ENCODE results near the gene DUSP2.

DUSP2 gene

DNA sequence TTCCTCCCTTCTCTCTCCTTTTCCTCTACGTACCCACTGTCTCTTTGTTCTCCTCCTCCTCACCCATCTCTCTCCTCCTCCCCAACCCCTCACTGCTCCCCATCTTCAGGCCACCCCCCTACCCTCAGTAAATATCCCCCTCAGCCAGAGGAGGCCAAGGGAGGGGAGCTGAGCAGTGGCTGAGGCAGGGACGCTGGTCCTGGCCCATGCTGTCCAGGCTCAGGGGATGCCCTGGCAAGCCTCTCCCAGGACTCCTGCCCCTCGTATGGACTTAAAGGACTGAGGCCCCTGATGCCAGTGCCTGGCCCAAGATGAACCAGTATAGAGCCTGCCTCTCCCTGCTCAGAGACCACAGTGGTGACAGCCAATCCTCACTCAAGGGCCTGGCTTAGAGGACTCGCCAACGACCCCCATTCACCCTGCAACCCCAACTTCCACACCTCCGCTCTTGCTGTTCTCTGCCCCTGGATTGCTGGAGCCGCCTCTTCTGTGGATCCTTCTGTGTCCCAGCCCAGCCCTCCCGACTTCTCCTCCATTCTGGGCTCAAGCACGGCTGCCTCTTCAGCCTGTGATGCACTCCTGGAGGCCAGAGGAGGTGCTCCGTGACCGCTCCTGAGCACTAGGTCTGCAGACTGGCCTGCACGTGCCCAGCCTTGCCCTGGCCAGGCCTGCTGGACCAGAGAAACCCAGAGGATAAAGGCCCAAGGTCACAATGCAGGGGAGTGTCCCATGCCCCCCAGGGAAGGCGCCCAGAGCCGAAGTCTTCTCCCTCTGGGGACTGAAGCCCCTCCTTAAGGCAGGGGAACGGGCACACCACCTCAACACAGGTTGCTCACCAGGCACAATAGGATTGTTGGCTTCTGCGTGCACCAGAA is 9.5 kb upstream of the DUSP2 start:
- H3K9ac ChIP-seq = no peak overlapping the region

DNA sequence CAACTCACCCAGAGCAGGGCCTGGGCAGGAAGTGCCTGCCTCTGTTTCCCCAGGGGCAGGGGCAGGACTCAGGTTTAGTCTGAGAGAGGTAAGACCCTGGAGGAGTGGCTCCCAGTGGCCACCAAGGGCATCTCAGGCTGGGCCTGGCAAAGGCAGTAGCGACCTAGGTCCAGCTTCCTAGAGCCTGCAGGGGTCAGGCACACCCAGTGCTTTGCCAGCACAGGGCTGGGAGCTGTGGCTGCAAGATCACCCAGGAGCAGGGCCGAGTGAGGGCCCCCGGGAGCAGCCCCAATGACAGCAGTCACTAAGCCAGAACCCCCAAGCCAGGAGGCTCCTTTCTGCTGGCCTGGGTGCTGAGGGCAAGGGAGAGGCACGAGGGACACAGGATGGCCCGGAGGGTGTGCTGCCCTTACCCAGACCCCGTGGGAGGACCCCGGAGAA is 8.8 kb upstream of the DUSP2 start:
- Histone ChIP-seq H3K4me2 (no peak overlapping the region), H3K4me1 (ENCODE audit: low read depth, poor library complexity, severe bottlenecking) (peaks cover 19% of the 10 kb centered on the region), H3K27me3 (ENCODE audit: insufficient read depth, low read depth) (no peaks in the 10 kb centered on the region), H3K4me3 (IDR thresholded peaks at IDR 0.05; ENCODE audit: insufficient read depth, low read depth, low read length) (no peak overlapping the region), H3K36me3 (ENCODE audit: insufficient read depth) (no peaks in the 10 kb centered on the region), H3K79me2 (ENCODE audit: insufficient read depth, low read depth) (no peaks in the 10 kb centered on the region), H3K27ac (no peak overlapping the region), H3K9ac (no peak overlapping the region), H4K20me1 (ENCODE audit: insufficient read depth) (no peaks in the 10 kb centered on the region), H2AFZ (ENCODE audit: low read depth) (no peak overlapping the region)
- TF ChIP-seq, protein P1, sequence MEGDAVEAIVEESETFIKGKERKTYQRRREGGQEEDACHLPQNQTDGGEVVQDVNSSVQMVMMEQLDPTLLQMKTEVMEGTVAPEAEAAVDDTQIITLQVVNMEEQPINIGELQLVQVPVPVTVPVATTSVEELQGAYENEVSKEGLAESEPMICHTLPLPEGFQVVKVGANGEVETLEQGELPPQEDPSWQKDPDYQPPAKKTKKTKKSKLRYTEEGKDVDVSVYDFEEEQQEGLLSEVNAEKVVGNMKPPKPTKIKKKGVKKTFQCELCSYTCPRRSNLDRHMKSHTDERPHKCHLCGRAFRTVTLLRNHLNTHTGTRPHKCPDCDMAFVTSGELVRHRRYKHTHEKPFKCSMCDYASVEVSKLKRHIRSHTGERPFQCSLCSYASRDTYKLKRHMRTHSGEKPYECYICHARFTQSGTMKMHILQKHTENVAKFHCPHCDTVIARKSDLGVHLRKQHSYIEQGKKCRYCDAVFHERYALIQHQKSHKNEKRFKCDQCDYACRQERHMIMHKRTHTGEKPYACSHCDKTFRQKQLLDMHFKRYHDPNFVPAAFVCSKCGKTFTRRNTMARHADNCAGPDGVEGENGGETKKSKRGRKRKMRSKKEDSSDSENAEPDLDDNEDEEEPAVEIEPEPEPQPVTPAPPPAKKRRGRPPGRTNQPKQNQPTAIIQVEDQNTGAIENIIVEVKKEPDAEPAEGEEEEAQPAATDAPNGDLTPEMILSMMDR (conservative IDR thresholded peaks at IDR 0.05; ENCODE audit: low read depth, low read length) = no peak

More for the DNA sequence above, 9.5 kb upstream of the DUSP2 start:
- H3K27ac ChIP-seq = no peak overlapping the region
- H3K36me3 ChIP-seq (ENCODE audit: insufficient read depth) = no peaks in the 10 kb centered on the region
- no peak overlapping the region for H3K4me2 ChIP-seq
- no peaks in the 10 kb centered on the region for H3K79me2 ChIP-seq (ENCODE audit: insufficient read depth, low read depth)
- H3K4me3 ChIP-seq (IDR thresholded peaks at IDR 0.05; ENCODE audit: insufficient read depth, low read depth, low read length) = no peak overlapping the region
- H4K20me1 ChIP-seq (ENCODE audit: insufficient read depth) = no peaks in the 10 kb centered on the region
- H3K27me3 ChIP-seq (ENCODE audit: insufficient read depth, low read depth) = no peaks in the 10 kb centered on the region
- no peak overlapping the region for H2AFZ ChIP-seq (ENCODE audit: low read depth)
- TF ChIP-seq, protein P1 (conservative IDR thresholded peaks at IDR 0.05; ENCODE audit: low read depth, low read length) = no peak
- peaks cover 19% of the 10 kb centered on the region for H3K4me1 ChIP-seq (ENCODE audit: low read depth, poor library complexity, severe bottlenecking)

DNA sequence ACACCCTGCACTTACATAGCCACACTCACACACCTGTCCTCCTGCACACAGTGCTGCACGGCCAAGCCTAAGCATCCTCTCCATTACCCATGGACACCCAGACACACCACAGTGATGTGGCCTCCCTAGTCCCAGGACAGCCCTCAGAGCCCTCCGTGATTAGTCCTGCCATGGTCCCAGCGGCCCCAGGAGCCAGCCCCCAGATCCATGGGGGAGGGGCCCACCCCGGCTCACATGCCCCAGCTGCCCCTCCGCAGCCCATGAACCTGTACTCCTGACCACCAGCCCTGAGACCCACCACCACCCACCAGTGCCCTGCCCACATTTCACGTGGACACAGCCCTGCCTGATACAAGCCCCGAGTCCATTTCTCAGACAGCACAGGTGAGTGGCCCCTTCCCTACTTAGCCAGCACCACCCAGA is 8.1 kb upstream of the DUSP2 start:
- Histone ChIP-seq H3K36me3 (ENCODE audit: insufficient read depth) (no peaks in the 10 kb centered on the region), H3K9ac (no peak overlapping the region), H3K27ac (no peak overlapping the region), H2AFZ (ENCODE audit: low read depth) (no peak overlapping the region), H3K4me2 (no peak overlapping the region), H3K4me3 (IDR thresholded peaks at IDR 0.05; ENCODE audit: insufficient read depth, low read depth, low read length) (no peak overlapping the region), H3K27me3 (ENCODE audit: insufficient read depth, low read depth) (no peaks in the 10 kb centered on the region), H4K20me1 (ENCODE audit: insufficient read depth) (no peaks in the 10 kb centered on the region), H3K4me1 (ENCODE audit: low read depth, poor library complexity, severe bottlenecking) (peaks cover 19% of the 10 kb centered on the region), H3K79me2 (ENCODE audit: insufficient read depth, low read depth) (no peaks in the 10 kb centered on the region)
- TF ChIP-seq, protein P1 (conservative IDR thresholded peaks at IDR 0.05; ENCODE audit: low read depth, low read length) = no peak

DNA sequence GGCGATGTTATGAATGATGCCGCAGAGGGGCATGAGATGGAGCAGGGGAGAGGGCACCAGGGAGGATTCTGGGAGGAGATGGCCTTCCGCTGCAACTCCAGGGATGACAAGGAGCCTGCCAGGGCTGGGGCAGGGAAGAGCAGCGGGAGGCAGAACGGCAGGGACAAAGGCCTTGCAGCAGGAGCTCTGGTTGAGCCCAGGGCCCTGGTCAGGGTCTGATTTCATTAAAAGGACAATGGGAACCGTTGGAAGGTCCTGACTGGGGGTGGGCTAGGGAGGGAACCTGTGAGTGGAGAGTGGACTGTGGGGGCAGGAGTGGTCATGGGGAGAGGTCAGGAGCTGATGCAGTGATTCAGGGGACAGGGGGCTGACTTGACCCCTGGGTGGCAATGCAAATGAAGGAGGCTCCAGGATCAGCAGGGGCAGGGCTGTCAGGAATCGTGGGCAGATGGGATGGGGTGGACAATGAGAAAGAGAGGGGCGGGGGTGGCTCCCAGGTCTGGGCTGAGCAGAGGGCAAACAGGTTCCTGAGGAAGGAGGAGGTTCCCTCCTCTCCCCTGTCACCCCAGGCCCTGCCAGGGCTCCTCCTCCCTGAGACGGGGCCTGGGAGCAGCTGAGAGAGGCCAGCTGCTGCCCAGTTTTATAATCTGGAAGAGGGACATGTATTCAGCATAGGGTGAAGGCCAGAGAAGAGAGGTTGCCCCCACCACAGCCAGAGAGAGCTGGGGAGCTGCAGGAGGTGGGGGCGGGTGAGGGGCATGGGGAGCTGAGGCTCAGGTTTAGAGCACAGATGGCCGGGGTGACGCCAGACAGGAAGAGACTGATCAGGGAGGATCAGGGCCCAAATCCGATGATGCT is 7.3 kb upstream of the DUSP2 start:
- H3K27ac ChIP-seq = no peak overlapping the region
- no peak overlapping the region for H2AFZ ChIP-seq (ENCODE audit: low read depth)
- no peak overlapping the region for H3K9ac ChIP-seq
- no peaks in the 10 kb centered on the region for H3K27me3 ChIP-seq (ENCODE audit: insufficient read depth, low read depth)
- no peak overlapping the region for H3K4me2 ChIP-seq
- TF ChIP-seq, protein P1 (conservative IDR thresholded peaks at IDR 0.05; ENCODE audit: low read depth, low read length) = no peak
- no peaks in the 10 kb centered on the region for H3K79me2 ChIP-seq (ENCODE audit: insufficient read depth, low read depth)
- H3K36me3 ChIP-seq (ENCODE audit: insufficient read depth) = no peaks in the 10 kb centered on the region
- H4K20me1 ChIP-seq (ENCODE audit: insufficient read depth) = no peaks in the 10 kb centered on the region
- peaks cover 26% of the 10 kb centered on the region for H3K4me1 ChIP-seq (ENCODE audit: low read depth, poor library complexity, severe bottlenecking)
- no peak overlapping the region for H3K4me3 ChIP-seq (IDR thresholded peaks at IDR 0.05; ENCODE audit: insufficient read depth, low read depth, low read length)
